HL-60/S4 treated with phorbol 12-myristate 13-acetate at 8.2 ng/mL for 4 days and 3 days (cell line): ENCODE results near the gene DDI1.

Experiments
- in situ Hi-C: fragments of 300-500 bp; cut with MboI; formaldehyde crosslinking; loops from 2 replicates; pipeline ENCODE4 v1.15.0; 2022; ENCODE audit warnings: low sequenced_read_pairs

Gene DDI1

DNA sequence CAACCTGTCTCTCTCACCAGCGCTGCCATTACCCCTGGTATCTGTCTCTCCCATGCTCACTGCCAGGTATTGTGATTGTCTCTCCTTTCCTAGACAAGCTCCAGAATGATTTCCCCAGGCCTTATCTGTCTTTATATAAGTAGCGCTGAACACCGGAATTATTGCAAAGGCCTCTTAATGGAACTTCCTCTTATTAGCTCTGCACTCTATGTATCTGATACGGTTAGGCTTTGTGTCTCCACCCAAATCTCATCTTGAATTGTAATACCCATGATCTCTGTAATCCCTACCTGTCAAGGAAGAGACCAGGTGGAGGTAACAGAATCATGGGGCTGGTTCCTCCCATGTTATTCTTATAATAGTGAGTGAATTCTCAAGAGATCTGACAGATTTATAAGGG lies 39.3 kb downstream of the DDI1 start:
- in situ Hi-C loops = no loop called here

- in situ Hi-C loops = no loop called here
Observed at GRCh38 chr11:104076455-104076854, 40.0 kb downstream of the DDI1 start.

DNA sequence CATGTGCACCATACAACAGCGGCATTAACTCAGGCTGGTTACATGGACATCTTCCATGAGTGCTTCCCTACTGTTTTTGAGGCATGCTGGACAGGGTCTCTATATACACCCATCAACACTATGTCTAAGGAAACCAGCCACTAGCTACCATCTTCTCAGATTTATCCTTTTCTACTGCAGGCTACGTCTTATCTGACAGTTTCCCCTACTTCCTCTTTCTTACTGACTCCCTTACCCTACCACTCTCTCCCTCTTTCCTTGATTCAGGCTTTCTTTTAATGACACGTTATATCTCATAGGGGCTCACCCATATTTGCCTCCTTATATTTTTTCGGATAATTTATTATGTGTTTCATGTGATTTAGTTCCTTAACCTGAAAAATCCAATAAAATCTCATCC lies 41.8 kb downstream of the DDI1 start:
- in situ Hi-C loops = no loop called here

- in situ Hi-C loops = no loop called here
Observed at GRCh38 chr11:104078995-104079394, 42.6 kb downstream of the DDI1 start.

DNA sequence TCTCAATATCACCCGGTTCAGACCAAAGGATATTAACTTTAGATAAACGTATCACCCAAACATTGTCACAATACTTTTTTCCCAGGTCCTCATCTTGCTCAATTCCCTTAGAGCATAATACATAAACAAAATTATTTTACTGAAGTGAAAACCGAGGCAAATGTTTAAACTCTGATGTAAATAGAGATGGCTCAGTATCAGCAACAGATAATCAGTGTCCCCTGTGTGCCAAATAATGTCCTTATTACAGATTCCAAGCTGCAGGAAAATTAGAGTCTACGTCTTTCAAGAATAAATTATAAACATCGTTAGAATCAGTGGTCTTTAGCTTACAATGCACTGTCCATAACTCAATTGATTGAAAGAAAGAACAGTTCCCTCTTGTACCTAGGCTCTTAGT lies 50.2 kb downstream of the DDI1 start:
- in situ Hi-C loops = no loop called here
